ENCODE measurements around the gene TRIM33.

- TF ChIP-seq EZH2 (IDR thresholded peaks at IDR 0.05; ENCODE audit: low read length) (no peak), CTCF (optimal IDR thresholded peaks at IDR 0.05 in 1 of 3, IDR thresholded peaks at IDR 0.05 in 1 of 3, conservative IDR thresholded peaks at IDR 0.05 in 1 of 3; ENCODE audit: extremely low read depth in 1 of 3, insufficient read depth in 2 of 3, low read length in 3 of 3) (no peak)
These were observed 25.0 kb upstream of the TRIM33 start for GRCh38 chr1:114536043-114536442.
